Anterior cingulate cortex (tissue), 58 donors: Measurements from ENCODE around the gene CGB3.

Source experiments
- DNase-seq, 58 donors: peaks; one replicate each; lab custom pipeline; 2025; lab: John Stamatoyannopoulos, UW

The CGB3 gene

DNA sequence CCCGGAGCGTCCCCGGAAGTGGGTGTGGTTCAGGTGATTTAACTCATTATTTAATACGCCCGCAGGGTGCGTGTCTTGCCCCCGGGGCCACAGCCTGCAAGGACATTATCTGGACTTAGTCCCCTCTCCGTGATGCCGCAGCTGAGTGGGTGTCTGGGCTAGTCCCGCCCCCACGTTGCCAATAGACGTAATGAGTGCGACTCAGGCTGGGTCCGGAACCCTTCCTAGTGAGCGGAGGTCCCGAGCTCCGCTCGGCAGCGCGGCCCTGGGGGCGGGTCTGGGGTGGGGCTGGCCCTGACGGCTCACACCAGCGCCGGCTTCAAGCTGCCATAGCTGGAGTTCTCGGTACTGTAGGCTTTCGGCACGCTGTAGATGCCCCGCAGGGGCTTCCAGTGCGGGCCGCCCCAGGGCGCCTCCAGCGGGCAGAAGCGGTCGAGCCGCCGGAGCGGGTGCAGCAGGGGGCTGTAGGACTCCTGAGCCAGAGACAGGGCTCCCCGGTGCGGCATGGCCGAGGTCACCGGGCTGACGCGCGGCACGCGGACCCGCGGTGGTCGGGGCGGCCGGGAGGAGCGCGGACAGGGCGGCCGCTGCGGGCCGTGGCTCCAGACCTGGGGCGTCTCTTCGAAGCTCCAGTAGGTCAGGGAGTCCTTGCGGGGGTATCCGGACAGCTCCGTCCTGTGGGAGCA is 6.3 kb downstream of the CGB3 start:
- peak in 4 of 58 donors; percentile 1 to 32 (median 17) for DNase-seq

DNA sequence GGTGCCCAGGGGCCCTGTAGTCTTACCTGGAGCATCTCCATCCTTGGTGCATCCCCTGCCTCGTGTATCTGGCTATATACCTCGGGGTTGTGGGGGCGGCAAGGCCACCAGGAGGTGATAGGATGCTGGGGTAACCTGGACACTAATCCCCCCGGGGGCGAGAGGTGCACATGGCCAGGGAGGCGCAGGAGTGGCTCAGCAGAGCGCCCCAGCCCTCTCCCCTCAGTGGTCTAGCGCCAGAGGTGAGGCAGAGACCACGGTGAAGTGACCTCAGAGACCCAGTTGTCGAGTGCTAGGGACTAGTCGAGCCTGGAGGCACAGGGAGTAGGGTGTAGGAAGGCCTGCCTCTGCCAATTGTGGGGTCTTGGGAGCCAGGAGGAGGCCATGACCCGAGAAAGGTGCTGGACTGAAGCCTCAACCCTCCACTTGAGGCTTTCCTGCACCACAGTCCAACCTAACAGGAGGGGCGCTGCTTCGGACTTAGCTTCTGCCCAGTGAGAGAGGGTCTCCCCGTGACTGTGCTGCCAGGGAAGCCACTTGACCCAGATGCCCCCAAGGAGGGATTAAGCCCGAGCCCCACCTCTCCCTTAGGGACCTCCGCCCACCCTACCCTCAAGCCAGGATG is 7.0 kb downstream of the CGB3 start, which contains the start of gene LHB:
Gene LHB (minus strand): TSS at position 51 of the 625 bp plus-strand sequence. CDS start 10 bp downstream, at position 41.
- DNase-seq, result no peak

DNA sequence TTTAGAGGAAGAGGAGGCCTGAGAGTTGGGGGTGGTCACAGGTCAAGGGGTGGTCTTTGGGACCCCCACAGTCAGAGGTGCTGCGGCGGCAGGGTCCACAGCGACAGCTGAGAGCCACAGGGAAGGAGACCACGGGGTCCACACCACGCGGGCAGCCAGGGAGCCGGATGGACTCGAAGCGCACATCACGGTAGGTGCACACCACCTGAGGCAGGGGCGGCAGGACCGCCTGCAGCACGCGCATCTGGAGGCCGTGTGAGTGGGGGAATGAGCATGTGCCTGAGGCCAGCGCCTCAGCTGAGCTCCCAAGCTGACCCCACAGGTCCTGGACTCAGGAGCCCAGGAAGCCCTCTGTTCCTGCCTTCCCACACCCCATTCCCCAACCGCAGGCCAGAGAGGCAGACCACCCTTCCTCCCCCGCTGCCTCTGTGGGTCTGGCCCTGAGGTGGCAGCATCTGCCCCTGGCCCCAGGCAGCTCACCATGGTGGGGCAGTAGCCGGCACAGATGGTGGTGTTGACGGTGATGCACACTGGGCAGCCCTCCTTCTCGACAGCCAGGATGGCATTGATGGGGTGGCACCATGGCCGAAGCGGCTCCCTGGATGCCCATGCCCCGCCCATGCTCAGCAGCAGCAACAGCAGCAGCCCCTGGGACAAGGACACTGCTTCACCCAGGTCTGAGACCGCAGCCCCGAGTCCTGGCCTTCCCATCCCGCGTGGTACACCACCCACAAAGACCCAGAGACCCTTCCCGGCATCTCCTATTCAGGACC is 7.9 kb downstream of the CGB3 start:
- DNase-seq, result no peak

DNA sequence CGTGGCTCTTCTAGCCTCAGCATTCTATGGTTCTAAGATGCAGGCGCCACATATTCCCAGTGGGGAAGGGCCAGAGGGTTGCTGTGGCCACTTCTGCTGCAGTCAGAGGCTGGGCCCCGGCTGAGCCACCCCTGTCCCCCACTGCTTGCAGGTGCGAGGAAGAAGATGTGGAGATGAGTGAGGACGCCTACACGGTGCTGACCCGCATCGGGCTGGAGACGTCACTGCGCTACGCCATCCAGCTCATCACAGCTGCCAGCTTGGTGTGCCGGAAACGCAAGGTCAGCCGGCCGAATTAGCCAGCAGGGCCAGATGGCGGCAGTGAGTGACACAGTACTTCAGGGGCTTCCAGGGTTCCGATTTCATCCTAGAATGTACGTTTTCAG is 9.3 kb downstream of the CGB3 start:
- no peak for DNase-seq

DNA sequence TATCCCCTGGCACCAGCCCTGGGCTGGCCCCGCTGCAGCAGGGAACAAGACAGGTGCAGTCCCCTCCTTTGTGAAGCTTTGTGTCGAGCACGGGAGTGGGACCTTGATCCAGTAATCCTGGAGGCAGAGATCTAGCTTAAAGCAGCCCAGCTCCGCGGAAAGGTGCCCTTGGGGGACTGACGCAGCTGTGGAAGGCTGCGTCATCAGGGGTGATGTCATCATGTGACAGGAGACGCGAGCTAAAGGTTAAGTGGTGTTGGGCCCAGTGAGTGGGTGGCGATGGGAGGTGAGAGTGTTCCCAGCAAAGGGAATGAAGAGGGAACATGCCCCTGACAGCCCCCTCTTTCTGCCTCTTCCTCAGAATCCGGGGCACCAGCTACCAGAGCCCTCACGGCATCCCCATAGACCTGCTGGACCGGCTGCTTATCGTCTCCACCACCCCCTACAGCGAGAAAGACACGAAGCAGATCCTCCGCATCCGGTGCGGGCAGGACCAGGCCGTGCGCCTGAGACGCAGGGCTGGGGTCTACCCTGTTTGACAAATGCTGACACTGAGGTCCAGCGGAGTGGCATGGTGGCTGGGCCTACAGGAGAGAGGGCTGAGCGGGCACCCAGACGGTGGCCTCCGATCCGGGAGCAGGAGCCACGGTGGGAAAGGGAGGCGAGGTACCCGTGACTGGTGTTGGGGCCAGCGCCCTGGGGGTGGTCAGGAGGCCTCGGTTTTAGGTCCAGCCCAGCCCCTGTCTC is 9.8 kb downstream of the CGB3 start:
- no peak for DNase-seq

DNA sequence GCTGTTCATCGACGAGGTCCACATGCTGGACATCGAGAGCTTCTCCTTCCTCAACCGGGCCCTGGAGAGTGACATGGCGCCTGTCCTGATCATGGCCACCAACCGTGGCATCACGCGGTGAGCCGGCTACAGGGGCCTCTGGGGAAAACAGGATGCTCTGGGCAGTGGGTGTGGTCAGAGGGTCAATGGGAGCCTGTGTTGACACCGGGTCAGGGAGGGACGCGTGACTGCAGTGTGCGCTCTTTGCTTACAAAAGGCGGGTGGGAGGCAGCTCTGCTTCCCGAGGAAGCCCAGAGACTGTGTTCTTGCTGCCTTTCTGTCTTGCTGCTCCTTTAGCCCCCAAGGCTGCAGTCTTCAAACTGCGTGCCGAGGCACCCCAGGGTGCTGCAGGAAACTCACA is 12.9 kb downstream of the CGB3 start:
- no peak for DNase-seq

DNA sequence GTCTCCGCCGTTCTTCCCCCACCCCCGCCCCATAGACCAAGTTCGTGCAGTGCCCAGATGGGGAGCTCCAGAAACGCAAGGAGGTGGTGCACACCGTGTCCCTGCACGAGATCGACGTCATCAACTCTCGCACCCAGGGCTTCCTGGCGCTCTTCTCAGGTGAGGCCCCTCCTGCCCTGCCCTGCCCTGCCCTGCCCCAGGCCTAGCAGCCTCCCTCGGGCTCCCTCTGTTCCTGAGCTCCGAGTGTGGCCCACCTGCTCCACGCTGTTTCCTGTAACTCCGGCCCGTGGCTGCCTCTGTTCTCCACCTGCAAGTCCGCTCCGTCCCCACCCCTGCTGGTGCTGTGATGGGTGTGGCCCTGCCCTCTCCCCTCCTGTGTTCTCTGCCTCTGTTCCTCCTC is 13.7 kb downstream of the CGB3 start:
- no peak for DNase-seq

DNA sequence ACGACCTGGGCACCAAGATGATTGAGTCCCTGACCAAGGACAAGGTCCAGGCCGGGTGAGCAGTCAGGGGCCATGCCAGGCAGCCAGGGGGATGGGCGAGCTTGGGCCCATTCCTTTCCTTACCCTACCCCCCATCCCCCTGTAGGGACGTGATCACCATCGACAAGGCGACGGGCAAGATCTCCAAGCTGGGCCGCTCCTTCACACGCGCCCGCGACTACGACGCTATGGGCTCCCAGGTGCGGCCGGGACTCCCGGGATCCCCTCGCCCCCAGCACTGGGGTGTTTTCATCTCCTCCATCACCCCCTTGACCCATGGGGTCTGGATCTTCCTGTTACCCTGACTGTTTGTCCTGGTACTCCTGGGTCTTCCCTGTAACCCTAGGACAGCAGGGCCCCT is 14.3 kb downstream of the CGB3 start:
- DNase-seq, result no peak

DNA sequence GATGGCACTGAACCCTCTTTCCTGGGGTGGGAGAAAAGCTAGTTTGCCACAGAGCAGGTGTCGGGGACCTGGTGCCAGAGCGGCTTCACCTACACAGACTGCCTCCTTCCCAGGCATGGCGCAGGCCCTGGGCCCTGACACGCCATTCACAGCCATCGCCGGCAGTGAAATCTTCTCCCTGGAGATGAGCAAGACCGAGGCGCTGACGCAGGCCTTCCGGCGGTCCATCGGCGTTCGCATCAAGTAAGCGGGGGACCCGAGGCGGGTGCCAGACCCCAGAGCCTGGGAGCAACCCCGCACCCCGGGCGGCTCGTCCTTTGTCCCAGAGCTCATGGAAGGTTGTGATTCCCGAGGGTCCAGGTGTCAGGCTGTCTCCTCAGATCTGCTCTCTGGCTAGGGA is 17.2 kb downstream of the CGB3 start:
- DNase-seq, result no peak

DNA sequence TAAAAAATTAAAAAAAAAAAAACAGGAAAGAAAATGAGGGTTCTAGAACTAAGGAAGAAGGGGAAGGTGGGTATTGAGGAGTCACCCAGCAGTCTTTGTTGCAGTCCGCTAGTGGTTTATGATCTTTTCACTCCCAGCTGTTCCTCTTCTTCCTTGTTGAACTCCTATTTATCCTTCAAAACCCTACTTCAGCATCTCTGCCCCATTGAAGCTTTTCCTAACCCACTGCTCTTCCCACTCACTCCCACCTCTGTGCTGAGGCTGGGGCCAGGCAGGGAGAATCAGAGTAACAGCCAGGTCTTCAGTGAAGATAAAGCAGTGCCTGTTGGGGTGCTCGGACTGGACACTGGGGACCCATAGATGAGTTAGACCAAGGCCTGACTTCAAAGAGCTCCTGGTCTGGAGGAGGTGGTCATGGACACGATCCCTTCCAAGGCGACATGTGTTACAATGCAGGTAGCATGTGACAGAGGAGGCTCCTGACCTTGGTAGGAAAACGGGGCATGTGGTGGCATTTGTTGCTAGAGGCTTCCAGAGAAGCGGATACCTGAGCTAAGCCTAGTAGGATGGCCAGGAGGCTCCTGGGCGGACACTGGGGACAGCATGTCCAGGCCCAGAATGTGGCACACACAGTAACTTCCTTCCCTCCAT is 19.0 kb downstream of the CGB3 start:
- DNase-seq, result no peak

DNA sequence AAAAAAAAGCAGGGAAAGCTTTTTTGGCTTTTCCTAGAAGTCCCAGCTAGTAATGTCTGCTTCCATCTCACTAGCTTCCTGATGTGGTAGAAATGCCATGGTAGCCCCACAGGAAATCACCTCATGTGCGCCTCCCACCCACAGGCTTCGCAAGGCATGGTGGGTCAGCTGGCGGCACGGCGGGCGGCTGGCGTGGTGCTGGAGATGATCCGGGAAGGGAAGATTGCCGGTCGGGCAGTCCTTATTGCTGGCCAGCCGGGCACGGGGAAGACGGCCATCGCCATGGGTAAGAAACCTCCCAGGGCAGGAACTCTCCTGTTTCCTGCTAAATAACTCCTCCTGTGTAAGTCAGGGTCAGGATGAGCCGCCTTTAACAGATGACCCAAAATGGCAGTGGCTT is 20.0 kb downstream of the CGB3 start:
- no peak for DNase-seq

DNA sequence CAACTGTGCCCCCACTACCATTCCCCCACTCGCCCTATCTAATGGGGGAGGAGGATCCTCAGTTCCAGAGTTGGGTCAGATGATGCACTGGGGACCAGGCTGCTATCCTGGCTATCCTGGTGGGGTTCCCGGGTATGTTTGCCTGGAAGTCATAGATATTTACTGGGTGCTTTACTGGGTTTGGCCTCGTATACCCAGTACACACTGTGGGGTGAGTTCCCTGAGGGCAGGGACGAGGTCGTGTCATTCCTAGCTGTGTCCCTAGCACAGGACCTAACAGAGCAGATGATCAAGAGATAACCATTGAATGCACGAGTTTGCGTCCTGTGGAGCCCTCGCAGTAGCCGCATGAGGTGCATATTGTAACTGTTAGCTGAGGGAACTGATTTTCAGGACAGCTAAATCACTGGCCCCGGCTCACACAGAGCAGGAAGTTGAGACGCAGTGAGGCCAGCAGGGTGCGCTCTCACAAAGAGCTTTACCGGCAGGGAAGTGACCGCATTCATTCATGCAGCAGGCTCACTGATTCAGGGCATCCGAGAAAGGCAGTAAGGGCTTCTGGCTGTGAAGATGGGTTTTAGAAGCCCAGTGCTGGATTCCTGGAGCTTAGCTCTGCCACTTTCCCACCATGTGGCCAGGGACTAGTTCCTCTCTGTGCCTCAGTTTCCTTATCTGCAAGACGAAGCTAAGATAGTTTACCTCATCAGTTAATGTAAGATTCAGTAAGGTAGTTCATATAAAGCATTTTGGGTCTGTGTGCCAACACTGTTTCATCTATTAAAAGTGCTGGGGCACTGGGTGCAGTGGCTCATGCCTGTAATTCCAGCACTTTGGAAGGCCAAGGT is 24.4 kb downstream of the CGB3 start:
- peak in 14 of 58 donors; percentile 2 to 41 (median 12) for DNase-seq

DNA sequence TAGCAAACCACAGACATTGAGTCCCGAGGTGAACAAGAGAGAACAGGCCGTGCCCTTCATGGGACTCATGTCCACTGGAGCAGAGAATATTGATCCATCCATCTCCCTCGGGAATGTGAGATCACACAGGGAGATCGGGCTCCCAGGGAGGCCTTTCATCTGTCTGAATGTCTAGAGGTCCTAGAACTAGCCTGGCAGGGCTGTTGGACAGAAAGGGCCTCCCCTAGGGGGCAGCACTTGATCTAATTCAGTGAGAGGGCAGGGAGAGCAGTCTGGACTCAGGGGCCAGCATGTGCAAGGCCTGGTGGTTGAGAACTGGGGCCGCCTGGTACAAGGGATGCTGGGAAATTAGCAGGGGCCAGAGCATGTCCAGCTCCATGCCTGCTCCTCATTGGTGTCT is 26.2 kb downstream of the CGB3 start:
- no peak for DNase-seq

DNA sequence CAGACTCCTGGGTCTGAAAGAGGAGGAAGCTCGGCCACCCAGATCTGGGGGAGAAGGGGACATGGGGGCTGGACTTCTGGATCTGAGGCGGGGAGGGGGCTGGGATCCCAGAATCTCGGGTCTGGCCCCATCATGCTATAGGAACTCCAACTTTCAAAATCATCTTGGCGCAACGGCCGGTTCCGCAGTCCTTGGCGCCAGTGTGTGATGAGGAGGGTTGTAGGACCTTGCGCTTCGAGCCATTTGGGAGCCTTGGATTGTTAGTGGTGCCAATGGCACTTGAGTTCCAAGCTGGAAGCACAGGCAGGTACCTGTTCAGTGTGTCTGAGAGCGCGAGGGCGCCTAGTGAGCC is 30.1 kb downstream of the CGB3 start:
- DNase-seq, result peak in 1 of 58 donors; percentile 69

DNA sequence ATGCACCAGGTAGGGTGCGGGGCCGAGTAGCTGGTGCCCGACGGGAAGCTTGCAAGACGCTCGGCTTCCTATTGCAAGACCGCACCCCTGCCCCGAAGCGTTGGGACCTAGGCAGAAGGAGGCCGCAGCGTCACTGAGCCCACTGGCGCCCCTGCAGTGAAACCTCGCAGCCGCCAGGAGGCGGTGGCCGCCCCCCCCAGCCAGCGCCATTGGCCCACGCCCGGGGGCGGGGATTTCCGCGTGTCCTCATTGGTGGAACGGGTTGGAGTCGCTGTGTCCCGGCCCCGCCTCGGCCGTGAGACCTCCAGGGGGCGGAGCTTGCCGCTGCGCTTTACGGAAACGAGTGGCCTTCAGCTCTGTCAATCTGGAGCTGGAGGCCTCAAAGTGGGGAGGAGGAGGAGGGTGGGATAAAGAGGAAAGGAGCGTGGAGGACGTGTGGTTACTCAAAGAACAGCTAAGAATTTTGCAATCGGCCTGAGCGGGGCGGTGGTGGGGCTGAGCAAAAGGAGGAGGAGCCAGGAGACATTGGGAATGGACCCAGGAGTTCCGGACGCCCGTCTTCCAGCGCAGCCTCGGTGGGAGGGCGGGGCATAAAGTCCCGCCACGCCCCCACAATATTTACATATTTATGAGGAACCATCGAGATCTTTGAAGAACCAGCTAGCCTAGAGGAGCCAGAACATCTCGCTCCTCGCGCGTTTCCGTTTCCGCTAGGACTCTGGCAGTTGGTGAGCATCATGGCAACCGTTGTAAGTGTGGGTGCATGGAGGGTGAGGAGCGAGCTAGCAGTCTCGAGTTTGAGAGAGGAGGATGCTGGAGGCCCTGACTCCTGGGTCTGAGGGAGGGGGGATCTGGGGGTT is 30.7 kb downstream of the CGB3 start, which contains the start of the genes GYS1 and RUVBL2:
Gene GYS1 (minus strand): TSS at position 135 of the 860 bp plus-strand sequence. CDS start 197 bp downstream, outside the sequence.
Gene RUVBL2 (plus strand): TSS at position 713 of the 860 bp plus-strand sequence. CDS start 25 bp downstream, at position 738.
- peak; percentile 95 to 100 (median 99) for DNase-seq

DNA sequence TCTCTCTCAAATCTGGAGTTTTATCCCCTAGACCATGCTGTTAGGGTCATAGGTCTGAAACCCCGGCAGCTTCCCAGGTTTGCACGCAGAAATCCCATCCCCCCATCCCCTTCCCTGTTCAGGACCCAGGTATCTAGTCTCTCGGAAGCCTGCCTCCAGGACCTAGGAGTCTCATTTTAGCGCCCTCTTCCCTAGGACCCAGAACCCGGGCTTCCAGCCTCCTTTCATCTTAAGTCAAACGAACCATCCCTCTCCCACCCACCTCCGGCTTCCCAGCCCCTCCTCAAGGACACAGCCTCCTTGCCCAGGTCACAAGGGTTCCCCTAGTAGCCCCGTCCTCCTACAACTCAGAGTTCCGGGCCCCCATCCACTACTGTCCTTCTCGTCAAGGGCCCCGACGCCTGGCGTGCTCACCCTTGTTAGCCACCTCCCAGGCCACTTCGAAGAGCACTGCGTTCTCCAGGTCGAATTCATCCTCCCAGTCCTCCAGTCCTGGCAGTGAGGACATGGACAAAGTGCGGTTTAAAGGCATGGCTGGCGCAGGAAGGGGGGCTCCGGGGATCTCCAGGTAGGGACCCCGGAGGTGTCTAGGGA is 31.5 kb downstream of the CGB3 start:
- peak in 14 of 58 donors; percentile 31 to 61 (median 46) for DNase-seq

DNA sequence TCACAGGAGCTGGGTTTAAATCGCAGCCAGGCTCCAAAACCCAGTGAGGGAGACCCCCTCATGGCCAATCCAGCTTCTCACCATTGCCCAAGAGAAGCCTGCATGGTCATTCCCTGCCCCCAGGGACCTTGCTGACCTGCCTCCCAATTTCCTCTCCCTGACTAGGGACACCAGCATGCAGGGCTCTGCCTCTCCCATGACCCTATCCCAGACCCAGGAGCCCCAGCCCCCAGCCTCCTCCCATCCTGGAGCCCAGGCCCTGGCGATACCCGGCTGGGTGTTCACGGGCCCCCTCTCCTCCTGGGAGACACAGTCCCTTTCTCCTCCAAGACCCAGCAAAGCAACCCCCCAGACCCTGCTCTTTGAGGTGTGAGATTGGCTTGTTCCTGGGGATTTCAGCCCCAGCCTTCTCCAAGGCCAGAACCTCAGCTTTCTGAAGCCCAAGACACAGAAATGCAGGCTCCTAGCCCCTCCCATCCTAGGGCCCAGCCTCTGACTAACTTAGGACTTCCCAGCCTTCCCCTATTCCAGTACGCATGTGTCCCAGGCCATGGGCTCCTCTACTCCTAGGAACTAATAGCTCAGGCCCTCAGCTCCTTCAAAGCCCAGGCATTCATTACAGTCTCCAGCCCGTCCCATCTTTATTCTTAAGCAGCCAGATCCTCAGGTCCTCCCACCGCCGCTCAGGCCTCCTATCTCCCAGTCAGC is 32.1 kb downstream of the CGB3 start:
- peak in 22 of 58 donors; percentile 1 to 51 (median 20) for DNase-seq
